Osteocyte (in vitro differentiated cells): ENCODE data around the gene TINAG. TPM values are rescaled to one million over a fixed set of nuclear protein-coding genes. Genes with fewer than 3 reads are reported as not detected.

Experiments
- DNase-seq: peaks from one replicate; pipeline ENCODE4 v3.0.0; 2021; ENCODE audit warnings: mixed read lengths; ENCODE audit not compliant: unreplicated experiment; ENCODE audit errors: extremely low spot score
- H3K27ac Mint-ChIP-seq: one replicate; pipeline ENCODE4 v1.8.0; 2021; ENCODE audit warnings: mild to moderate bottlenecking, mixed read lengths; ENCODE audit not compliant: unreplicated experiment
- H3K27me3 Mint-ChIP-seq: one replicate; pipeline ENCODE4 v1.8.0; 2021; ENCODE audit warnings: mixed read lengths; ENCODE audit not compliant: unreplicated experiment
- H3K36me3 Mint-ChIP-seq: one replicate; pipeline ENCODE4 v1.8.0; 2021; ENCODE audit warnings: mixed read lengths; ENCODE audit not compliant: unreplicated experiment
- H3K4me1 Mint-ChIP-seq: one replicate; pipeline ENCODE4 v1.8.0; 2021; ENCODE audit warnings: mixed read lengths; ENCODE audit not compliant: unreplicated experiment
- H3K4me3 Mint-ChIP-seq: one replicate; pipeline ENCODE4 v1.8.0; 2021; ENCODE audit warnings: mild to moderate bottlenecking, moderate library complexity, mixed read lengths; ENCODE audit not compliant: unreplicated experiment
- H3K9me3 Mint-ChIP-seq: one replicate; pipeline ENCODE4 v1.8.0; 2021; ENCODE audit warnings: mixed read lengths; ENCODE audit not compliant: unreplicated experiment
- CTCF ChIP-seq: fragments of 200-600 bp; sonication (generic); IDR thresholded peaks from 2 replicates; pipeline ENCODE4 v1.5.0; 2021; ENCODE audit warnings: antibody characterized with exemption, mild to moderate bottlenecking, moderate library complexity
- total RNA-seq: library from RNA; stranded (reverse); gene quantifications from 2 replicates; pipeline ENCODE4 v1.2.1, GENCODE V29; 2021

The TINAG gene
- total RNA-seq, 1 donor from 2014 or later = not detected

- Mint-ChIP-seq H3K27me3 (no peaks in the 10 kb centered on the region), H3K4me1 (peaks cover 10% of the 10 kb centered on the region), H3K36me3 (no peaks in the 10 kb centered on the region), H3K27ac (no peak overlapping the region), H3K9me3 (peaks cover 5% of the 10 kb centered on the region), H3K4me3 (no peak overlapping the region)
- TF ChIP-seq CTCF = no peak
- DNase-seq = no peak
Observed at GRCh38 chr6:54415517-54415916, 107.3 kb downstream of the TINAG start.

- peak overlapping the region; percentile 71 for H3K27ac Mint-ChIP-seq
- TF ChIP-seq CTCF = no peak
- H3K4me3 Mint-ChIP-seq = no peak overlapping the region
Observed at GRCh38 chr6:54419885-54420284, 111.6 kb downstream of the TINAG start.

GRCh38 chr6:54426995-54427394 lies 118.8 kb downstream of the TINAG start:
- Mint-ChIP-seq H3K27me3 (no peaks in the 10 kb centered on the region), H3K4me3 (no peak overlapping the region), H3K36me3 (no peaks in the 10 kb centered on the region), H3K4me1 (peaks cover 47% of the 10 kb centered on the region), H3K27ac (no peak overlapping the region), H3K9me3 (no peaks in the 10 kb centered on the region)
- TF ChIP-seq CTCF = no peak
- no peak for DNase-seq

More at GRCh38 chr6:54419885-54420284, 111.6 kb downstream of the TINAG start:
- Mint-ChIP-seq H3K9me3 (peaks cover 5% of the 10 kb centered on the region), H3K36me3 (no peaks in the 10 kb centered on the region), H3K27me3 (no peaks in the 10 kb centered on the region), H3K4me1 (peaks cover 14% of the 10 kb centered on the region)
- DNase-seq = no peak

GRCh38 chr6:54427396-54427937 lies 119.2 kb downstream of the TINAG start:
- Mint-ChIP-seq H3K27ac (peak overlapping the region; percentile 32), H3K9me3 (no peaks in the 10 kb centered on the region), H3K36me3 (no peaks in the 10 kb centered on the region), H3K4me3 (no peak overlapping the region), H3K27me3 (no peaks in the 10 kb centered on the region), H3K4me1 (peaks cover 48% of the 10 kb centered on the region)
- DNase-seq = no peak
- TF ChIP-seq CTCF = no peak

- Mint-ChIP-seq H3K36me3 (no peaks in the 10 kb centered on the region), H3K4me3 (no peak overlapping the region), H3K27me3 (no peaks in the 10 kb centered on the region), H3K27ac (no peak overlapping the region), H3K9me3 (no peaks in the 10 kb centered on the region), H3K4me1 (peaks cover 44% of the 10 kb centered on the region)
- TF ChIP-seq CTCF = no peak
- DNase-seq = no peak
Observed at GRCh38 chr6:54428431-54428830, 120.2 kb downstream of the TINAG start.
